M059J (cell line): ENCODE data around the gene LRBA. TPM values are rescaled to one million over a fixed set of nuclear protein-coding genes. Genes with fewer than 3 reads are reported as not detected.

Source experiments
- DNase-seq: peaks from one replicate; pipeline ENCODE4 v3.0.0-alpha.2; 2012; ENCODE audit warnings: low read depth
- total RNA-seq: library from RNA; depleted of rRNA; stranded (reverse); fragments of >200 nt; shearing (Covaris generic); gene quantifications from 2 replicates; pipeline ENCODE4 v1.2.3, GENCODE V29; 2014; rRNA removed

Gene LRBA
- total RNA-seq, 1 experiment from 2014 or later = 28.9 TPM

GRCh38 chr4:150217192-150217591, 797.9 kb downstream of the LRBA start:
- peak; percentile 80 for DNase-seq

- no peak for DNase-seq
These were observed 798.4 kb downstream of the LRBA start for GRCh38 chr4:150216726-150217125.

- DNase-seq = no peak
These were observed 799.5 kb downstream of the LRBA start for GRCh38 chr4:150215601-150216000.

Other genes starting within 250 kb of the LRBA start
- gene RPS3A, start 84.3 kb upstream of the LRBA start, total RNA-seq = 1,672 and 2,009 TPM in 2 replicates